MM.1S (cell line): ENCODE results near the gene SLC4A3.

Source experiments
- CTCF ChIP-seq: fragments of 300-600 bp; sonication (generic); IDR thresholded peaks from 2 replicates; pipeline ENCODE4 v1.5.1; 2016; ENCODE audit warnings: antibody characterized with exemption, low read length, mixed read lengths
- EZH2 ChIP-seq: fragments of 300-600 bp; sonication (generic); optimal IDR thresholded peaks from 2 replicates; pipeline ENCODE3; 2017; ENCODE audit warnings: low read depth, mild to moderate bottlenecking, antibody characterized with exemption, low read length, mixed read lengths
- EZH2phosphoT487 ChIP-seq: fragments of 300-600 bp; sonication (generic); IDR thresholded peaks from 2 replicates; pipeline ENCODE4 v1.6.1; 2018; ENCODE audit warnings: antibody characterized with exemption, low read length

DNA sequence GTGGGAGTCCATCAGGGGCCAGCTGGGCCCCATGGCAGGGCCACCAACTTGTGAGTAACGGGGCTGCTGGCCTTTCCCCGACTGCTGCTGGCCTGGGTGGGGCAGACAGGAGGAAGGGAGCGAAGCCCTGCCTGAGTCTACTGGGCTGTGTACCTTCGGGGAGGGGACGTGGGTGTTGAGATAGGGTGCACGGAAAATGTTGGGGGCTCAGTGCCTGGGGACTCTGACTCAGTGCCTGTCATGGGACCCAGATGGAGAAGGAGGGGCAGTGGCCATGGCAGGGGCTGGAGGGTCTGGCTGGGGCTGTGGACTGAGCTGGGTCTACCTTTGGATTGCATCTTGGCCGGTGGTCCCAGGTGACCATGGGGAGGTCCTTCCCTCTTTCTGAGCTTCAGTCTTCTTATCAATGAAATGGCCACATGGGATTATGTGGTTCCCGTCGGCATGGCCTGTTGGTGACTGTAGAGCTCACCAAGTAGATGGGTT lies 4.0 kb downstream of the SLC4A3 start:
- TF ChIP-seq CTCF (no peak), EZH2 (no peak), EZH2phosphoT487 (no peak)
